Measurements from ENCODE around the gene NANOS2. TPM values are rescaled to one million over a fixed set of nuclear protein-coding genes. Genes with fewer than 3 reads are reported as not detected.
A peak's percentile ranks its signal among the peaks of the same experiment; 100 is the strongest.

The NANOS2 gene
- total and polyA plus RNA-seq, 2 donors from 2014 or later = not detected

DNA sequence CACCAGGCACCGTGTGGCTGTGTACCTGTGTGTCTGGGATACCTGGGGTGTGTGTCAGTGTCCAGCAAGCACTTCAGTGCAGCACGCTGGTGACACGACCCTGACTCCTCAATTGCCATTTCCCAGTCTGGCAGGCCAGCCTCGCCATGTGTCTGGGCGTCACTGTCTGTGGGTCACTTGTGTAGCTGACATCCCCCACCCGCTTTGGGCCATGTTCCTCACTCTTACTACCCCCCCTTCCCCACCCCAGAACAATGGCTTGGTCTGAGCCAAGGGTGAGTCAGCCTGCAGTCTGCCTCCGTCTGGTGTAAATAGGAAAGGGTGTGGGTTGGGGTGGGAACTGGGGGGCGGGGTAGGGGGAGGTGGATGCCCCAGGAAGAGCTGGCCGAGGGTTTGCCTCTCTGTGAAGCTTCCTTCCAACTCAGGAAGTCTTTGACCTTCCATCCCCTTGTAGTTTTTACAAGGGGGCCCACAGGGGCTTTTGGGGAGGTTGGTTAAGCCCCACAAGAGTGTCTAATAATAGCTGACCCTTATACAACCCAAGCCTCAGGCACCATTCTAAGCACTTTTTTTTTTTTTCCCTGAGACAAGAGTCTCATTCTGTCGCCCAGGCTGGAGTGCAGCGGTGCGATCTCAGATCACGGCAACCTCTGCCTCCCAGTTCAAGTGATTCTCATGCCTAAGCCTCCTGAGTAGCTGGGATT is 41.5 kb upstream of the NANOS2 start:
- Histone ChIP-seq H3K4me3 (ENCODE audit: low read length in 3 of 3) (no peak overlapping the region), H3K36me3 (ENCODE audit: control insufficient read depth in 2 of 3, insufficient read depth in 3 of 3, low read length in 3 of 3) (peaks cover 0 to 3% (median 0%) of the 10 kb centered on the region in 3 donors), H3K27me3 (ENCODE audit: control insufficient read depth, insufficient read depth, low read length) (peaks cover 3% of the 10 kb centered on the region), H3K9me3 (ENCODE audit: control insufficient read depth in 2 of 3, insufficient read depth in 1 of 3, low read length in 3 of 3) (peaks cover 0 to 4% (median 2%) of the 10 kb centered on the region in 3 donors), H3K9ac (ENCODE audit: low read length in 3 of 3) (no peak overlapping the region), H3K4me1 (ENCODE audit: control insufficient read depth in 2 of 3, insufficient read depth in 2 of 3, low read depth in 1 of 3, low read length in 3 of 3) (peaks cover 0 to 18% (median 0%) of the 10 kb centered on the region in 3 donors), H3K27ac (ENCODE audit: low read depth in 2 of 2, low read length in 2 of 2) (peak overlapping the region in 1 of 2 donors; percentile 51)
- FAIRE-seq = no peak
- intact Hi-C loops (cut with DNase I) = no loop called here
- DNase-seq = peak in 2 of 5 donors; percentile 63 to 83
- TF ChIP-seq, protein P1, sequence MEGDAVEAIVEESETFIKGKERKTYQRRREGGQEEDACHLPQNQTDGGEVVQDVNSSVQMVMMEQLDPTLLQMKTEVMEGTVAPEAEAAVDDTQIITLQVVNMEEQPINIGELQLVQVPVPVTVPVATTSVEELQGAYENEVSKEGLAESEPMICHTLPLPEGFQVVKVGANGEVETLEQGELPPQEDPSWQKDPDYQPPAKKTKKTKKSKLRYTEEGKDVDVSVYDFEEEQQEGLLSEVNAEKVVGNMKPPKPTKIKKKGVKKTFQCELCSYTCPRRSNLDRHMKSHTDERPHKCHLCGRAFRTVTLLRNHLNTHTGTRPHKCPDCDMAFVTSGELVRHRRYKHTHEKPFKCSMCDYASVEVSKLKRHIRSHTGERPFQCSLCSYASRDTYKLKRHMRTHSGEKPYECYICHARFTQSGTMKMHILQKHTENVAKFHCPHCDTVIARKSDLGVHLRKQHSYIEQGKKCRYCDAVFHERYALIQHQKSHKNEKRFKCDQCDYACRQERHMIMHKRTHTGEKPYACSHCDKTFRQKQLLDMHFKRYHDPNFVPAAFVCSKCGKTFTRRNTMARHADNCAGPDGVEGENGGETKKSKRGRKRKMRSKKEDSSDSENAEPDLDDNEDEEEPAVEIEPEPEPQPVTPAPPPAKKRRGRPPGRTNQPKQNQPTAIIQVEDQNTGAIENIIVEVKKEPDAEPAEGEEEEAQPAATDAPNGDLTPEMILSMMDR (IDR thresholded peaks at IDR 0.05; ENCODE audit: borderline replicate concordance, extremely low read depth, insufficient read depth) = no peak

DNA sequence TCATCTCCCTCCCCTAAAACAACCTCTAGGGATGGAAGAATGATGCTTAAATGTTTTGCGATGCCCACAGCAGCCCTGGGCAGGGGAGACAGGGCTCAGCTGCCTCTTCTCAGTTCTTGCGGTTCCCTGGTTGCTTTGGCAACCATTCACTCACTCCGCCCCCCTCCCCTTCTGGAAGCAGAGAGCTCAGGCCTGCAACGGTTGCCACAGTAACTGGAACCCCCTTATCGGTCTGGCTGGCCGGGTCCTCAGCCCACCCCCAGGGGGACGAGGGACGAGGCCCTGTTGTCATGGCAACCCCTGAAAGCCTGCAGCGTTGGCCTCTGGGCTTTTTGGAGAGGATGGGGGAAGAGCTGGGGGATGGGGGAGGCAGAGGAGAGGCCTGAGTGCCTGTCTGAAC is 39.6 kb upstream of the NANOS2 start:
- Histone ChIP-seq H3K9me3 (ENCODE audit: control insufficient read depth in 2 of 3, insufficient read depth in 1 of 3, low read length in 3 of 3) (peaks cover 0 to 4% (median 2%) of the 10 kb centered on the region in 3 donors), H3K4me3 (ENCODE audit: low read length in 3 of 3) (no peak overlapping the region), H3K36me3 (ENCODE audit: control insufficient read depth in 2 of 3, insufficient read depth in 3 of 3, low read length in 3 of 3) (peaks cover 0 to 3% (median 0%) of the 10 kb centered on the region in 3 donors), H3K4me1 (ENCODE audit: control insufficient read depth in 2 of 3, insufficient read depth in 2 of 3, low read depth in 1 of 3, low read length in 3 of 3) (peaks cover 0 to 16% (median 0%) of the 10 kb centered on the region in 3 donors), H3K27me3 (ENCODE audit: control insufficient read depth, insufficient read depth, low read length) (peaks cover 3% of the 10 kb centered on the region), H3K9ac (ENCODE audit: low read length in 3 of 3) (no peak overlapping the region), H3K27ac (ENCODE audit: low read depth in 2 of 2, low read length in 2 of 2) (peak overlapping the region in 1 of 2 donors; percentile 28)
- DNase-seq (peak in 1 of 5 donors; percentile 64), FAIRE-seq (no peak)
- TF ChIP-seq, protein P1 (IDR thresholded peaks at IDR 0.05; ENCODE audit: borderline replicate concordance, extremely low read depth, insufficient read depth) = no peak
- intact Hi-C loops (cut with DNase I) = no loop called here

DNA sequence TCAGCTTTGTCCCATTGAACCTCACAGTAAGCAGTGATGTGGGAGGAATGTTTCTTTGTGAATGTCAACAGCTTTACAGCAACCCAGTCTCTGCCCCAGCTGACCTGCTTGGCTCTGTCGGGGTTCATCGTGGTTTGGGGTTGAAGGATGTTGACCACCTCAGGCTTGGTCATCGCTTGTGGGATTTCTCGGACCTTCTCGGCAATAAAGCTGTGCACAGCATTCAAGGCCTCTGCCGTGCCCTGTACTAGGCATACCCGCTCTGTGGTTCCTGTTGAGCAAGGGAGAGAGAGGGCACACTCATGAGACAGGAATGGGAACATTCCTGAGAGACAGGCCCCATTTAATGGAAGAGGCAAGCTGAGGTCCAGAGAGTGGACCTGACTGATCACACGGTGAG is 39.1 kb upstream of the NANOS2 start:
- DNase-seq (no peak), FAIRE-seq (no peak)
- Histone ChIP-seq H3K36me3 (ENCODE audit: control insufficient read depth in 2 of 3, insufficient read depth in 3 of 3, low read length in 3 of 3) (peaks cover 0 to 3% (median 0%) of the 10 kb centered on the region in 3 donors), H3K27me3 (ENCODE audit: control insufficient read depth, insufficient read depth, low read length) (peaks cover 3% of the 10 kb centered on the region), H3K27ac (ENCODE audit: low read depth in 2 of 2, low read length in 2 of 2) (peak overlapping the region in 1 of 2 donors; percentile 28), H3K4me1 (ENCODE audit: control insufficient read depth in 2 of 3, insufficient read depth in 2 of 3, low read depth in 1 of 3, low read length in 3 of 3) (peaks cover 0 to 16% (median 0%) of the 10 kb centered on the region in 3 donors), H3K4me3 (ENCODE audit: low read length in 3 of 3) (no peak overlapping the region), H3K9ac (ENCODE audit: low read length in 3 of 3) (no peak overlapping the region), H3K9me3 (ENCODE audit: control insufficient read depth in 2 of 3, insufficient read depth in 1 of 3, low read length in 3 of 3) (peaks cover 0 to 4% (median 2%) of the 10 kb centered on the region in 3 donors)
- TF ChIP-seq, protein P1 (IDR thresholded peaks at IDR 0.05; ENCODE audit: borderline replicate concordance, extremely low read depth, insufficient read depth) = no peak
- intact Hi-C loops (cut with DNase I) = no loop called here
